Activated naive CD8-positive, alpha-beta T cell treated with anti-CD3 and anti-CD28 coated beads, Interleukin-2, amount 10 ng/mL, durations not matched to agents 7 days and 5 days (primary cell): ENCODE data around the gene RRM1. TPM values are rescaled to one million over a fixed set of nuclear protein-coding genes. Genes with fewer than 3 reads are reported as not detected.
"Not testable (repeated sequence)": the region's sequence is repeated elsewhere in the genome, so short reads cannot be mapped to it uniquely, and the experiment has no call there.

Experiments
- ATAC-seq: fragments of 150-1000 bp; cut with Tn5 transposase; one replicate; pipeline ENCODE4 v1.10.0; 2021; ENCODE audit warnings: low read depth, moderate library complexity
- POLR2A ChIA-PET: fragments of 350-600 bp; sonication (Branson Sonifier 250); formaldehyde crosslinking; loops from one replicate; lab custom pipeline; 2021; ENCODE audit warnings: antibody characterized with exemption; lab: Charles Lee
- DNase-seq: peaks from one replicate; pipeline ENCODE4 v3.0.0; 2021
- H3K27ac Mint-ChIP-seq: one replicate; pipeline ENCODE4 v1.8.0; 2022; ENCODE audit warnings: mild to moderate bottlenecking, mixed read lengths
- H3K27me3 Mint-ChIP-seq: one replicate; pipeline ENCODE4 v1.8.0; 2022; ENCODE audit warnings: mild to moderate bottlenecking, moderate library complexity, mixed read lengths
- H3K36me3 Mint-ChIP-seq: one replicate; pipeline ENCODE4 v1.8.0; 2021; ENCODE audit warnings: mild to moderate bottlenecking, mixed read lengths
- H3K4me1 Mint-ChIP-seq: one replicate; pipeline ENCODE4 v1.8.0; 2021; ENCODE audit warnings: mixed read lengths
- H3K4me3 Mint-ChIP-seq: one replicate; pipeline ENCODE4 v1.8.0; 2022; ENCODE audit warnings: mild to moderate bottlenecking, moderate library complexity, mixed read lengths
- H3K9me3 Mint-ChIP-seq: one replicate; pipeline ENCODE4 v1.8.0; 2021; ENCODE audit warnings: mixed read lengths
- total RNA-seq, 2 experiments: library from RNA; stranded (reverse); gene quantifications; one replicate each; pipeline ENCODE4 v1.2.3, GENCODE V29; 2021

RRM1 gene
- total RNA-seq, 2 experiments from 2014 or later = 126 to 130 TPM

GRCh38 chr11:4118107-4118506 is 23.5 kb downstream of the RRM1 start:
- H3K4me3 Mint-ChIP-seq = no peak overlapping the region
- H3K9me3 Mint-ChIP-seq = no peaks in the 10 kb centered on the region
- DNase-seq (no peak), ATAC-seq (no peak)
- H3K36me3 Mint-ChIP-seq = peaks cover 54% of the 10 kb centered on the region
- no peaks in the 10 kb centered on the region for H3K27me3 Mint-ChIP-seq
- POLR2A ChIA-PET = no interaction called here
- no peak overlapping the region for H3K27ac Mint-ChIP-seq
- H3K4me1 Mint-ChIP-seq = peaks cover 7% of the 10 kb centered on the region

DNA sequence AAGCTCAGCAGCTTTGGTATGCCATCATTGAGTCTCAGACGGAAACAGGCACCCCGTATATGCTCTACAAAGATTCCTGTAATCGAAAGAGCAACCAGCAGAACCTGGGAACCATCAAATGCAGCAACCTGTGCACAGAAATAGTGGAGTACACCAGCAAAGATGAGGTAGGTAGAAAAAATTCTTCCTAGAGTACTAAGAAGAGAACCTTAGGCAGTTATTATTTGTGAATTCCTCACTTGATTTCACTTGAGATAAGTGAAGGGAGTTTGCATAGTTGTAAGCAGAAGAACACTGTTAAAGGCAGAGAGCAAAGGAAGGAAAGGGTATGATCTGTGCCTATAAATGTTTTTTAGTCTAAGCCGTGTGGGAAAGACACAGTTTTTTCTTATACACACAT is 28.6 kb downstream of the RRM1 start:
- POLR2A ChIA-PET = no interaction called here
- no peak overlapping the region for H3K27ac Mint-ChIP-seq
- DNase-seq (no peak), ATAC-seq (no peak)
- peaks cover 3% of the 10 kb centered on the region for H3K4me1 Mint-ChIP-seq
- no peak overlapping the region for H3K4me3 Mint-ChIP-seq
- H3K36me3 Mint-ChIP-seq = peaks cover 59% of the 10 kb centered on the region
- no peaks in the 10 kb centered on the region for H3K27me3 Mint-ChIP-seq
- H3K9me3 Mint-ChIP-seq = no peaks in the 10 kb centered on the region

- POLR2A ChIA-PET = no interaction called here
- H3K27ac Mint-ChIP-seq = no peak overlapping the region
Measured at GRCh38 chr11:4125141-4125540, 30.5 kb downstream of the RRM1 start.

DNA sequence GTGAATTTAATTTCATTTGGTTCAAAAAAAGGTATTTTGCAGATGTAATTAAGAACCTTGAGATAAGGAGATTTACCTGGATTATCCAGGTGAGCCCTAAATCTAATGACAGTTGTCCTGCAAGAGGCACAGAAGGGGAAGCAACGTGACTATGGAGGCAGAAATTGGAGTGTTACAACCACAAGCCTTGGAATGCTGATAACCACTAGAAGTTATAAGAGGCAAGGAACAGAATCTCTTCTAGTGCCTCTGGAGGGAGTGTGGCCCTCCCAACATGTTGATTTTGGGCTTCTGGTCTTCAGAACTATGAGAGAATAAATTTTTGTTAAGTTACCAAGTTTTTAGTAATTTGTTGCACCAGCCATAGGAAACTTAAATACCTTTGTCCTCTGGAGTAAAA is 32.8 kb downstream of the RRM1 start:
- H3K36me3 Mint-ChIP-seq = peaks cover 58% of the 10 kb centered on the region
- POLR2A ChIA-PET = no interaction called here
- ATAC-seq = no peak
- peaks cover 3% of the 10 kb centered on the region for H3K4me1 Mint-ChIP-seq
- DNase-seq = no peak
- no peaks in the 10 kb centered on the region for H3K27me3 Mint-ChIP-seq
- H3K9me3 Mint-ChIP-seq = no peaks in the 10 kb centered on the region
- H3K4me3 Mint-ChIP-seq = no peak overlapping the region
- no peak overlapping the region for H3K27ac Mint-ChIP-seq

More at GRCh38 chr11:4125141-4125540, 30.5 kb downstream of the RRM1 start:
- Mint-ChIP-seq H3K36me3 (peaks cover 56% of the 10 kb centered on the region), H3K4me3 (no peak overlapping the region), H3K27me3 (no peaks in the 10 kb centered on the region), H3K9me3 (no peaks in the 10 kb centered on the region), H3K4me1 (peaks cover 3% of the 10 kb centered on the region)
- DNase-seq (no peak), ATAC-seq (no peak)

GRCh38 chr11:4130219-4130618 is 35.6 kb downstream of the RRM1 start:
- H3K27me3 Mint-ChIP-seq, POLR2A ChIA-PET, DNase-seq, H3K9me3 Mint-ChIP-seq, H3K4me1 Mint-ChIP-seq, ATAC-seq, H3K4me3 Mint-ChIP-seq, H3K27ac Mint-ChIP-seq: not testable (repeated sequence)
- H3K36me3 Mint-ChIP-seq = peaks cover 55% of the 10 kb centered on the region

DNA sequence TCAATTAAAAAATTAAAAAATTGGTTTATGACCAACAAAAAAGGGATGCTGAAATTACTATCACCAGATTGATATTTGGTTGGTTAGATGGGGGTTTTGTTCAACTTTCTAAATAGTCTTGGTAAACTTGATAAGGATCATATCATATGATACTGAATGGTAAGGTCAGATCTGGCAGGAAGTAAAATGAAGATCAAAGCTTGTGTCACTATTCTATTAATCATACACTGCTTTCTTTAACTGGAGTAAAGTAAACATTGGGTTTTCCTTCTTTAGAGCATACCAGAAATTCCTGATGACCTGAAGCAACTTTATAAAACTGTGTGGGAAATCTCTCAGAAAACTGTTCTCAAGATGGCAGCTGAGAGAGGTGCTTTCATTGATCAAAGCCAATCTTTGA is 40.2 kb downstream of the RRM1 start:
- H3K36me3 Mint-ChIP-seq = peaks cover 62% of the 10 kb centered on the region
- H3K9me3 Mint-ChIP-seq = peaks cover 9% of the 10 kb centered on the region
- H3K4me3 Mint-ChIP-seq = no peak overlapping the region
- no peak for ATAC-seq
- H3K27me3 Mint-ChIP-seq = no peaks in the 10 kb centered on the region
- H3K4me1 Mint-ChIP-seq = no peaks in the 10 kb centered on the region
- POLR2A ChIA-PET = no interaction called here
- DNase-seq = no peak
- no peak overlapping the region for H3K27ac Mint-ChIP-seq

DNA sequence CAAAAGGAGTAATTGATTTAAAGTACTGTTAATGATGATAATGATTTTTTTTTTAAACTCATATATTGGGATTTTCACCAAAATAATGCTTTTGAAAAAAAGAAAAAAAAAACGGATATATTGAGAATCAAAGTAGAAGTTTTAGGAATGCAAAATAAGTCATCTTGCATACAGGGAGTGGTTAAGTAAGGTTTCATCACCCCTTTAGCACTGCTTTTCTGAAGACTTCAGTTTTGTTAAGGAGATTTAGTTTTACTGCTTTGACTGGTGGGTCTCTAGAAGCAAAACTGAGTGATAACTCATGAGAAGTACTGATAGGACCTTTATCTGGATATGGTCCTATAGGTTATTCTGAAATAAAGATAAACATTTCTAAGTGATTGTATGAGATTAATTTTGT is 43.9 kb downstream of the RRM1 start:
- Mint-ChIP-seq H3K9me3 (peaks cover 18% of the 10 kb centered on the region), H3K4me3 (no peak overlapping the region), H3K36me3 (peaks cover 71% of the 10 kb centered on the region), H3K27ac (no peak overlapping the region), H3K4me1 (peaks cover 1% of the 10 kb centered on the region), H3K27me3 (no peaks in the 10 kb centered on the region)
- DNase-seq (no peak), ATAC-seq (no peak)
- POLR2A ChIA-PET = no interaction called here

GRCh38 chr11:4140067-4140636 is 45.6 kb downstream of the RRM1 start:
- Mint-ChIP-seq H3K4me1 (peaks cover 1% of the 10 kb centered on the region), H3K36me3 (peaks cover 63% of the 10 kb centered on the region), H3K9me3 (peaks cover 18% of the 10 kb centered on the region), H3K27ac (no peak overlapping the region), H3K27me3 (no peaks in the 10 kb centered on the region), H3K4me3 (no peak overlapping the region)
- DNase-seq = no peak
- POLR2A ChIA-PET = no interaction called here
- no peak for ATAC-seq

DNA sequence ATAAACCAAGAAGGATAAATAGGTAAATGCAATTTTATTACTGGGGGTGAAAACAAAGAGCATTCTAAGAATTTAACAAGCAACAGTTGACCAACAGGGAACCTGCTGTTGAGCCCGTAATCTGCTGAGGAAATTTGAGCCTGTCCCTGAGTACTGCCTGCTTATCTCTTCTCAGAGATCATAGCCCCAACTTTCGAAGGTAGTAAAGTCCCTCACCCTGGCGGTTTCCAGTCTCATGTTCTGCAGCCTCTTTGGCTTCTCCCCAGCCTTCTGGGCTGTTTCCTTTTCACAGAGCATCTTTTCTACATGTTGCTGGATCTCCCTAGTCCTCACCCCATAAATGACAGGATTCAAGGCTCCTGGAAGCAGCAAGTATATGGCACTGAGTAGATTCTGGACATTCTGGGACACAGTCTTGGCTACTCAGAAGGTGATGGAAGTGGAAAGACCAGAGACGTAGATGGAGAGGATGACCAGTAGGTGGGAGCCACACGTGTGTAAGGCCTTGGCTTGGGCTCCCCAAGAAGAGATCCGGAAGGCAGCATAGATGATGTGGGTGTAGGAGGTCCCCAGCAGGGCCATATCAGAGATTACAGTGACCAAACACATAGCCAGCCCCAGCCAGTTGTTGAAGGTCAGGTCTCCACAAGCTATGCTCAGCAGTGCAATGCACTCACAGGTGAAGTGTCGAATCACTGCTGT is 51.6 kb downstream of the RRM1 start:
- Mint-ChIP-seq H3K4me1 (peaks cover 1% of the 10 kb centered on the region), H3K4me3 (no peak overlapping the region), H3K36me3 (peaks cover 35% of the 10 kb centered on the region), H3K27me3 (no peaks in the 10 kb centered on the region), H3K27ac (no peak overlapping the region), H3K9me3 (no peaks in the 10 kb centered on the region)
- DNase-seq = no peak
- no peak for ATAC-seq
- POLR2A ChIA-PET = no interaction called here

DNA sequence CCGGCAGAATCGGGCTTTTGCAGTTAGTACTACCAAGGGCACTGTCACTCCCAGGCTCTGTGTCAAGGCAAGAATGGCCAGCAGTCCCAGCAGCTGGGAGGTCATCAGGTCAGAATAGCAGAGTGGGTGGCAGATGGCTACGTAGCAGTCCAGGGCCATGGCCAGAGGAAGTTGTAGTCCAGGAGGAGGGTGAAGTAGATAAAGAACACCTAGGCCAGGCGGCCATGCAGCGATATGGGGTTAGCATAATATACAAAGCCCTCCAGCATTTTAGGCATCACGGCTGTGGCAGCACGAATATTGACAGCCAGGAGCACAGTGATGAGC is 52.1 kb downstream of the RRM1 start:
- no peak overlapping the region for H3K27ac Mint-ChIP-seq
- H3K4me3 Mint-ChIP-seq = no peak overlapping the region
- peaks cover 1% of the 10 kb centered on the region for H3K4me1 Mint-ChIP-seq
- POLR2A ChIA-PET = no interaction called here
- no peaks in the 10 kb centered on the region for H3K9me3 Mint-ChIP-seq
- ATAC-seq (no peak), DNase-seq (no peak)
- H3K27me3 Mint-ChIP-seq = no peaks in the 10 kb centered on the region
- H3K36me3 Mint-ChIP-seq = peaks cover 30% of the 10 kb centered on the region

- ATAC-seq = no peak
- no peaks in the 10 kb centered on the region for H3K9me3 Mint-ChIP-seq
- POLR2A ChIA-PET = no interaction called here
- H3K27ac Mint-ChIP-seq = no peak overlapping the region
- no peaks in the 10 kb centered on the region for H3K36me3 Mint-ChIP-seq
- no peak overlapping the region for H3K4me3 Mint-ChIP-seq
- no peak for DNase-seq
- H3K27me3 Mint-ChIP-seq = no peaks in the 10 kb centered on the region
- H3K4me1 Mint-ChIP-seq = no peaks in the 10 kb centered on the region
Measured at GRCh38 chr11:4154503-4154902, 59.9 kb downstream of the RRM1 start.

GRCh38 chr11:4156571-4156970 is 62.0 kb downstream of the RRM1 start:
- POLR2A ChIA-PET = no interaction called here
- DNase-seq (no peak), ATAC-seq (no peak)
- Mint-ChIP-seq H3K4me1 (no peaks in the 10 kb centered on the region), H3K27me3 (peaks cover 2% of the 10 kb centered on the region), H3K9me3 (no peaks in the 10 kb centered on the region), H3K36me3 (no peaks in the 10 kb centered on the region), H3K4me3 (no peak overlapping the region), H3K27ac (no peak overlapping the region)

DNA sequence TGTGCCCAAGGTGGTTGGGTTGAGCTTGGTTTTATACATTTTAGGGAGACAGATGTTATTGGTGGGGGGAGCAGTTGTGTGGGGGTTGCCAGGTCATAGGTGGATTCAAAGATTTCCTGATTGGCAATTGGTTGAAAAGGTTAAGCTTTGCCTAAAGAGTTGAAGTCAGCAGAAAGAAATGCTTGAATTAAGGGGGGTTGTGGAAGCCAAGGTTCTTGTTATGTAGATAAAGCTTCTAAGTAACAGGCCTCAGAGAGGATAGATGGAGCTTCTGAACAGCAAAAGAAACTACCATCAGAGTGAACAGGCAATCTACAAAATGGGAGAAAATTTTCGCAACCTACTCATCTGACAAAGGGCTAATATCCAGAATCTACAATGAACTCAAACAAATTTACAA is 64.2 kb downstream of the RRM1 start:
- POLR2A ChIA-PET, H3K9me3 Mint-ChIP-seq, H3K4me3 Mint-ChIP-seq, ATAC-seq, H3K27me3 Mint-ChIP-seq, DNase-seq, H3K27ac Mint-ChIP-seq, H3K36me3 Mint-ChIP-seq, H3K4me1 Mint-ChIP-seq: not testable (repeated sequence)

- H3K9me3 Mint-ChIP-seq = no peaks in the 10 kb centered on the region
- DNase-seq (no peak), ATAC-seq (no peak)
- no peak overlapping the region for H3K4me3 Mint-ChIP-seq
- no peaks in the 10 kb centered on the region for H3K4me1 Mint-ChIP-seq
- no peaks in the 10 kb centered on the region for H3K36me3 Mint-ChIP-seq
- H3K27ac Mint-ChIP-seq = no peak overlapping the region
- POLR2A ChIA-PET = no interaction called here
- peaks cover 2% of the 10 kb centered on the region for H3K27me3 Mint-ChIP-seq
Measured at GRCh38 chr11:4161305-4161704, 66.7 kb downstream of the RRM1 start.
